H9 (cell line): ENCODE data around the gene ORMDL2. TPM values are rescaled to one million over a fixed set of nuclear protein-coding genes. Genes with fewer than 3 reads are reported as not detected.

Experiments
- DNase-seq: peaks from one replicate; pipeline ENCODE4 v3.0.0-alpha.2; 2017
- H2AFZ ChIP-seq: one replicate; pipeline ENCODE4 v1.6.1; 2013; ENCODE audit warnings: mild to moderate bottlenecking, low read length, control low read depth, moderate library complexity
- H2AK5ac ChIP-seq: 2 replicates; pipeline ENCODE4 v1.6.1; 2013; ENCODE audit warnings: low read length, control low read depth, mixed read lengths; ENCODE audit not compliant: insufficient read length
- H2BK120ac ChIP-seq: one replicate; pipeline ENCODE4 v1.6.1; 2013; ENCODE audit warnings: low read depth, mild to moderate bottlenecking, low read length, control low read depth, inconsistent platforms; ENCODE audit not compliant: poor library complexity, severe bottlenecking
- H2BK12ac ChIP-seq: 2 replicates; pipeline ENCODE4 v1.6.1; 2013; ENCODE audit warnings: low read length, control low read depth, mixed read lengths, low read depth; ENCODE audit not compliant: insufficient read length
- H2BK15ac ChIP-seq: 2 replicates; pipeline ENCODE4 v1.6.1; 2013; ENCODE audit warnings: low read depth, low read length, control low read depth
- H2BK20ac ChIP-seq: one replicate; pipeline ENCODE4 v1.6.1; 2013; ENCODE audit warnings: low read depth, mild to moderate bottlenecking, low read length, control low read depth, inconsistent platforms; ENCODE audit not compliant: poor library complexity, severe bottlenecking
- H2BK5ac ChIP-seq: 2 replicates; pipeline ENCODE4 v1.6.1; 2013; ENCODE audit warnings: low read length, control low read depth, mixed read lengths; ENCODE audit not compliant: insufficient read length
- H3K14ac ChIP-seq: 2 replicates; pipeline ENCODE4 v1.6.1; 2013; ENCODE audit warnings: low read length, control low read depth; ENCODE audit not compliant: insufficient read depth
- H3K18ac ChIP-seq: 2 replicates; pipeline ENCODE4 v1.6.1; 2013; ENCODE audit warnings: low read depth, mild to moderate bottlenecking, mixed read lengths, low read length, control low read depth; ENCODE audit not compliant: insufficient read length
- H3K23ac ChIP-seq: 2 replicates; pipeline ENCODE4 v1.6.1; 2013; ENCODE audit warnings: low read length, control low read depth, mixed read lengths, low read depth; ENCODE audit not compliant: insufficient read length
- H3K23me2 ChIP-seq: 2 replicates; pipeline ENCODE4 v1.6.1; 2013; ENCODE audit warnings: low read depth, mild to moderate bottlenecking, mixed read lengths, low read length, control low read depth; ENCODE audit not compliant: insufficient read length, poor library complexity, severe bottlenecking
- H3K27ac ChIP-seq: 2 replicates; pipeline ENCODE4 v1.5.1; 2013; ENCODE audit warnings: low read length, control low read depth, mixed read lengths, low read depth; ENCODE audit not compliant: insufficient read length
- H3K27me3 ChIP-seq: 2 replicates; pipeline ENCODE4 v1.6.1; 2013; ENCODE audit warnings: low read length, control low read depth, inconsistent platforms; ENCODE audit not compliant: insufficient read depth
- H3K4ac ChIP-seq: 2 replicates; pipeline ENCODE4 v1.6.1; 2013; ENCODE audit warnings: low read depth, mild to moderate bottlenecking, control low read depth, inconsistent platforms, low read length, moderate library complexity
- H3K4me1 ChIP-seq: 2 replicates; pipeline ENCODE4 v1.6.1; 2013; ENCODE audit warnings: low read length, control low read depth, inconsistent platforms; ENCODE audit not compliant: insufficient read depth
- H3K4me2 ChIP-seq: 2 replicates; pipeline ENCODE4 v1.6.1; 2013; ENCODE audit warnings: low read length, control low read depth, mixed read lengths; ENCODE audit not compliant: insufficient read length, insufficient read depth
- H3K56ac ChIP-seq: 2 replicates; pipeline ENCODE4 v1.6.1; 2013; ENCODE audit warnings: low read depth, mild to moderate bottlenecking, mixed read lengths, low read length, control low read depth; ENCODE audit not compliant: insufficient read length
- H3K79me1 ChIP-seq: 2 replicates; pipeline ENCODE4 v1.6.1; 2013; ENCODE audit warnings: low read depth, mild to moderate bottlenecking, moderate library complexity, low read length, control low read depth, inconsistent platforms; ENCODE audit not compliant: insufficient read depth, poor library complexity, severe bottlenecking
- H3K79me2 ChIP-seq: 2 replicates; pipeline ENCODE4 v1.6.1; 2013; ENCODE audit warnings: low read length, control low read depth, inconsistent platforms; ENCODE audit not compliant: insufficient read depth
- H3K9ac ChIP-seq: 2 replicates; pipeline ENCODE4 v1.6.1; 2013; ENCODE audit warnings: low read length, control low read depth, mixed read lengths; ENCODE audit not compliant: insufficient read length; ENCODE audit errors: extremely low read depth
- H3K9me3 ChIP-seq: one replicate; pipeline ENCODE4 v1.6.1; 2013; ENCODE audit warnings: low read depth, low read length, inconsistent platforms; ENCODE audit not compliant: control insufficient read depth
- H3T11ph ChIP-seq: one replicate; pipeline ENCODE4 v1.6.1; 2013; ENCODE audit warnings: mild to moderate bottlenecking, low read length, control low read depth, inconsistent platforms
- H4K20me1 ChIP-seq: one replicate; pipeline ENCODE4 v1.6.1; 2013; ENCODE audit not compliant: control insufficient read depth, insufficient read length, insufficient read depth
- H4K5ac ChIP-seq: 2 replicates; pipeline ENCODE4 v1.6.1; 2013; ENCODE audit warnings: low read depth, mild to moderate bottlenecking, mixed read lengths, low read length, control low read depth; ENCODE audit not compliant: insufficient read length
- H4K8ac ChIP-seq: replicated peaks from 2 replicates; pipeline ENCODE4 v1.6.1; 2013; ENCODE audit warnings: low read length, control low read depth, mixed read lengths, low read depth; ENCODE audit not compliant: insufficient read length
- H4K91ac ChIP-seq: 2 replicates; pipeline ENCODE4 v1.6.1; 2013; ENCODE audit warnings: low read depth, mild to moderate bottlenecking, moderate library complexity, mixed read lengths, low read length, control low read depth; ENCODE audit not compliant: insufficient read length
- H3K27ac Mint-ChIP-seq, 3 experiments: 2 replicates in 2 of 3; 3 replicates in 1 of 3; pipeline ENCODE4 v1.8.0; 2020 to 2021; ENCODE audit warnings: mixed read lengths in 3 of 3, mild to moderate bottlenecking in 1 of 3, moderate library complexity in 1 of 3
- H3K27me3 Mint-ChIP-seq: 2 replicates; pipeline ENCODE4 v1.8.0; 2021; ENCODE audit warnings: low read depth, mild to moderate bottlenecking, moderate library complexity, mixed read lengths
- H3K36me3 Mint-ChIP-seq, 3 experiments: 2 replicates in 2 of 3; 3 replicates in 1 of 3; pipeline ENCODE4 v1.8.0; 2020 to 2021; ENCODE audit warnings: low read depth in 3 of 3, mixed read lengths in 3 of 3; ENCODE audit not compliant: insufficient read depth in 1 of 3
- H3K4me1 Mint-ChIP-seq, 2 experiments: 2 replicates each; pipeline ENCODE4 v1.8.0; 2020; ENCODE audit warnings: mixed read lengths in 2 of 2
- H3K4me3 Mint-ChIP-seq, 2 experiments: 2 replicates in 1 of 2; 3 replicates in 1 of 2; pipeline ENCODE4 v1.8.0; 2020 to 2021; ENCODE audit warnings: mild to moderate bottlenecking in 2 of 2, mixed read lengths in 2 of 2, moderate library complexity in 1 of 2
- H3K9me3 Mint-ChIP-seq, 2 experiments: 2 replicates in 1 of 2; 3 replicates in 1 of 2; pipeline ENCODE4 v1.8.0; 2020; ENCODE audit warnings: mild to moderate bottlenecking in 2 of 2, mixed read lengths in 2 of 2, moderate library complexity in 1 of 2
- CTCF ChIP-seq: fragments of 200-600 bp; sonication (generic); conservative IDR thresholded peaks from 3 replicates; pipeline ENCODE4 v1.8.0; 2021; ENCODE audit warnings: antibody characterized with exemption, mild to moderate bottlenecking
- WGBS: extraction: QIAGEN DNeasy Blood & Tissue Kit; methylation state at CpG from one replicate; pipeline ENCODE4 v1.1.7; 2013; ENCODE audit warnings: missing lambda C conversion rate, low lambda C conversion rate, mixed read lengths; ENCODE audit not compliant: insufficient read length; ENCODE audit errors: extremely low coverage; 5-methylcytosine and 5-hydroxymethylcytosine counted together
- total RNA-seq: library from RNA; stranded (reverse); gene quantifications from 2 replicates; pipeline ENCODE4 v1.2.1, GENCODE V29; 2021

The ORMDL2 gene
- total RNA-seq, 1 experiment from 2014 or later: 51.3 TPM

DNA sequence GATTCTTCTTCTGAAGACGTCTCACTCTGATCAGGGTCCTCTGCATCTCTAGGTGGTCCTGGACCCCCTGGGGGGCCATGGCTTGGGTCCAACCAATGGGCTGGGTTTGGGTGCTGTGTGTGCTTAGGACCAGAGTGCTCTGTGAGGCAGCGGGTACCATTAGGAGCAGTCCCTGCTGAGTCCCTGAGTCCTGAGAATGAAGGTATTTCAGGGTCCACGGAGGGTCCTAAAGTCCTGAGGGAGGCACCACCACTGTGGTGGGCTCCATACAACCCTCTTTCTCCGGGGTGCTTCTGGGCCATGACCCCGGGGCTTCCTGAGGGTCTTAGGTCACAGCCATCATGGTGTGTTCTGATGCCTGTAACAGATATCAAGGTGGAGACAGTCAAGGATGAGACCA lies 10.5 kb downstream of the ORMDL2 start:
- H3K36me3 Mint-ChIP-seq: peaks cover 8 to 21% (median 18%) of the 10 kb centered on the region in 3 experiments; a peak in 6 of 7 replicates
- Histone ChIP-seq H3K14ac (no peak overlapping the region), H4K5ac (no peak overlapping the region), H2BK15ac (no peak overlapping the region), H3K27me3 (no peaks in the 10 kb centered on the region), H2AFZ (no peak overlapping the region), H4K8ac (no peak overlapping the region), H3K56ac (no peak overlapping the region), H2BK120ac (no peak overlapping the region), H3K23ac (no peak overlapping the region), H3K27ac (no peak overlapping the region), H3K18ac (no peak overlapping the region), H3K79me1 (no peaks in the 10 kb centered on the region), H3T11ph (no peak overlapping the region), H3K9me3 (no peaks in the 10 kb centered on the region), H3K23me2 (peaks cover 9% of the 10 kb centered on the region), H3K79me2 (no peaks in the 10 kb centered on the region), H2BK20ac (no peak overlapping the region), H2AK5ac (no peak overlapping the region), H4K91ac (no peak overlapping the region), H3K4me1 (no peaks in the 10 kb centered on the region), H3K4ac (no peak overlapping the region), H3K9ac (no peak overlapping the region), H2BK5ac (no peak overlapping the region), H3K4me2 (peak overlapping the region; percentile 45), H4K20me1 (no peaks in the 10 kb centered on the region), H2BK12ac (no peak overlapping the region)
- peaks cover 38 to 44% of the 10 kb centered on the region in 2 experiments for H3K4me1 Mint-ChIP-seq
- TF ChIP-seq CTCF: no peak
- H3K9me3 Mint-ChIP-seq: no peaks in the 10 kb centered on the region; a peak in 1 of 5 replicates
- peak overlapping the region; percentile 98 to 100 for H3K4me3 Mint-ChIP-seq
- DNase-seq: no peak
- peak overlapping the region in 1 of 3 experiments; percentile 91; a peak in 4 of 7 replicates for H3K27ac Mint-ChIP-seq
- no CpG with 5 or more reads among the region's 5 CpGs for WGBS
- H3K27me3 Mint-ChIP-seq: no peaks in the 10 kb centered on the region
